Measurements from ENCODE around the gene TMEM119.
"Not testable (repeated sequence)": the region's sequence is repeated elsewhere in the genome, so short reads cannot be mapped to it uniquely, and the experiment has no call there.

Gene TMEM119

GRCh38 chr12:108578813-108579212, 19.1 kb downstream of the TMEM119 start:
- no peaks in the 10 kb centered on the region for H3K27me3 ChIP-seq
- H3K4me1 ChIP-seq (ENCODE audit: control insufficient read depth in 1 of 2, insufficient read depth in 1 of 2, low read depth in 1 of 2, low read length in 1 of 2): no peaks in the 10 kb centered on the region

GRCh38 chr12:108578264-108578663, 19.6 kb downstream of the TMEM119 start:
- no peaks in the 10 kb centered on the region for H3K27me3 ChIP-seq
- TF ChIP-seq CTCF (IDR thresholded peaks at IDR 0.05): no peak
- H3K36me3 ChIP-seq: no peaks in the 10 kb centered on the region
- no peak overlapping the region for H3K27ac ChIP-seq
- no peaks in the 10 kb centered on the region for H3K9me3 ChIP-seq
- H3K4me1 ChIP-seq (ENCODE audit: control insufficient read depth in 1 of 2, insufficient read depth in 1 of 2, low read depth in 1 of 2, low read length in 1 of 2): no peaks in the 10 kb centered on the region
- no peak overlapping the region for H3K4me3 ChIP-seq (ENCODE audit: low read depth in 1 of 2, low read length in 1 of 2)

More at GRCh38 chr12:108578813-108579212, 19.1 kb downstream of the TMEM119 start:
- no peak overlapping the region for H3K4me3 ChIP-seq (ENCODE audit: low read depth in 1 of 2, low read length in 1 of 2)
- H3K27ac ChIP-seq: no peak overlapping the region
- no peaks in the 10 kb centered on the region for H3K9me3 ChIP-seq
- H3K36me3 ChIP-seq: no peaks in the 10 kb centered on the region
- TF ChIP-seq CTCF (IDR thresholded peaks at IDR 0.05): no peak

- Histone ChIP-seq H3K36me3 (no peaks in the 10 kb centered on the region), H3K27me3 (no peaks in the 10 kb centered on the region), H3K9me3 (no peaks in the 10 kb centered on the region), H3K4me1 (ENCODE audit: control insufficient read depth in 1 of 2, insufficient read depth in 1 of 2, low read depth in 1 of 2, low read length in 1 of 2) (no peaks in the 10 kb centered on the region), H3K4me3 (ENCODE audit: low read depth in 1 of 2, low read length in 1 of 2) (no peak overlapping the region), H3K27ac (no peak overlapping the region)
- TF ChIP-seq CTCF (IDR thresholded peaks at IDR 0.05): no peak
These were observed 20.4 kb downstream of the TMEM119 start for GRCh38 chr12:108577458-108577857.

GRCh38 chr12:108576660-108577234, 21.1 kb downstream of the TMEM119 start:
- no peak overlapping the region for H3K27ac ChIP-seq

GRCh38 chr12:108575199-108575912, 22.5 kb downstream of the TMEM119 start:
- Histone ChIP-seq H3K36me3 (no peaks in the 10 kb centered on the region), H3K9me3 (no peaks in the 10 kb centered on the region), H3K27me3 (no peaks in the 10 kb centered on the region), H3K27ac (no peak overlapping the region), H3K4me1 (ENCODE audit: control insufficient read depth in 1 of 2, insufficient read depth in 1 of 2, low read depth in 1 of 2, low read length in 1 of 2) (no peaks in the 10 kb centered on the region), H3K4me3 (ENCODE audit: low read depth in 1 of 2, low read length in 1 of 2) (no peak overlapping the region)
- no peak for TF ChIP-seq CTCF (IDR thresholded peaks at IDR 0.05)

More at GRCh38 chr12:108576660-108577234, 21.1 kb downstream of the TMEM119 start:
- Histone ChIP-seq H3K4me3 (ENCODE audit: low read depth in 1 of 2, low read length in 1 of 2) (no peak overlapping the region), H3K9me3 (no peaks in the 10 kb centered on the region), H3K36me3 (no peaks in the 10 kb centered on the region), H3K27me3 (no peaks in the 10 kb centered on the region), H3K4me1 (ENCODE audit: control insufficient read depth in 1 of 2, insufficient read depth in 1 of 2, low read depth in 1 of 2, low read length in 1 of 2) (no peaks in the 10 kb centered on the region)
- TF ChIP-seq CTCF (IDR thresholded peaks at IDR 0.05): no peak

- not testable (repeated sequence) for H3K9me3 ChIP-seq; H3K27me3 ChIP-seq; H3K4me3 ChIP-seq (ENCODE audit: low read depth in 1 of 2, low read length in 1 of 2); H3K4me1 ChIP-seq (ENCODE audit: control insufficient read depth in 1 of 2, insufficient read depth in 1 of 2, low read depth in 1 of 2, low read length in 1 of 2); H3K36me3 ChIP-seq; H3K27ac ChIP-seq
These were observed 23.6 kb downstream of the TMEM119 start for GRCh38 chr12:108574276-108574675.

All from neutrophil (primary cell).